ENCODE data around the gene ACSF3. TPM values are rescaled to one million over a fixed set of nuclear protein-coding genes. Genes with fewer than 3 reads are reported as not detected.

ACSF3 gene
- total RNA-seq, 1 experiment from 2014 or later = 30.8 TPM

DNA sequence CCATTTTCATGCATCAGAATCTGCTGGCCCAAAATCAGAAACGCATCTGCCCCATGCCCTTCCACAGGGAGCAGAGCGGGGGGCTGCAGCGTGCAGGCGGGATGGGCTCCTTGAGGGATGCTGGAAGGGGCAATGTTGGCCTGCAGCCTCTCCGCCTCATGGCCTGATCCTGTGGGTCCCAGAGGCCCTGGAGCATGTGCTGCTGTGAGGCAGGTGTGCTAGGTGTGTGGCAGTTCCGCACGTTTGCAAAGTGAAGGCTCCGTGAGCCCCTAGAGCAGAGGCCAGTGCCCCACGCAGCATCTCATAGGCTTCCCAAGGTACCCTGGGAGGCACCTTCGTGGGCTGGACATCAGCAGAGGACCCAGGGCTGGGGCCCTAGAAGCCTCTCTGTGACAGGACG, 41.5 kb downstream of the ACSF3 start:
- H3K4me1 ChIP-seq (ENCODE audit: control insufficient read depth, insufficient read depth, low read length) = no peaks in the 10 kb centered on the region
- CTCF ChIA-PET = no interaction called here
- TF ChIP-seq TCF7L2 (IDR thresholded peaks at IDR 0.05; ENCODE audit: low read depth, low read length) (no peak), SIN3A (IDR thresholded peaks at IDR 0.05; ENCODE audit: borderline replicate concordance, insufficient read depth, low read depth, low read length) (no peak), POLR2AphosphoS5 (IDR thresholded peaks at IDR 0.05; ENCODE audit: low read depth, low read length) (no peak)
- TF ChIP-seq, protein P1, sequence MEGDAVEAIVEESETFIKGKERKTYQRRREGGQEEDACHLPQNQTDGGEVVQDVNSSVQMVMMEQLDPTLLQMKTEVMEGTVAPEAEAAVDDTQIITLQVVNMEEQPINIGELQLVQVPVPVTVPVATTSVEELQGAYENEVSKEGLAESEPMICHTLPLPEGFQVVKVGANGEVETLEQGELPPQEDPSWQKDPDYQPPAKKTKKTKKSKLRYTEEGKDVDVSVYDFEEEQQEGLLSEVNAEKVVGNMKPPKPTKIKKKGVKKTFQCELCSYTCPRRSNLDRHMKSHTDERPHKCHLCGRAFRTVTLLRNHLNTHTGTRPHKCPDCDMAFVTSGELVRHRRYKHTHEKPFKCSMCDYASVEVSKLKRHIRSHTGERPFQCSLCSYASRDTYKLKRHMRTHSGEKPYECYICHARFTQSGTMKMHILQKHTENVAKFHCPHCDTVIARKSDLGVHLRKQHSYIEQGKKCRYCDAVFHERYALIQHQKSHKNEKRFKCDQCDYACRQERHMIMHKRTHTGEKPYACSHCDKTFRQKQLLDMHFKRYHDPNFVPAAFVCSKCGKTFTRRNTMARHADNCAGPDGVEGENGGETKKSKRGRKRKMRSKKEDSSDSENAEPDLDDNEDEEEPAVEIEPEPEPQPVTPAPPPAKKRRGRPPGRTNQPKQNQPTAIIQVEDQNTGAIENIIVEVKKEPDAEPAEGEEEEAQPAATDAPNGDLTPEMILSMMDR (IDR thresholded peaks at IDR 0.05) = no peak
- TF ChIP-seq, protein P2, sequence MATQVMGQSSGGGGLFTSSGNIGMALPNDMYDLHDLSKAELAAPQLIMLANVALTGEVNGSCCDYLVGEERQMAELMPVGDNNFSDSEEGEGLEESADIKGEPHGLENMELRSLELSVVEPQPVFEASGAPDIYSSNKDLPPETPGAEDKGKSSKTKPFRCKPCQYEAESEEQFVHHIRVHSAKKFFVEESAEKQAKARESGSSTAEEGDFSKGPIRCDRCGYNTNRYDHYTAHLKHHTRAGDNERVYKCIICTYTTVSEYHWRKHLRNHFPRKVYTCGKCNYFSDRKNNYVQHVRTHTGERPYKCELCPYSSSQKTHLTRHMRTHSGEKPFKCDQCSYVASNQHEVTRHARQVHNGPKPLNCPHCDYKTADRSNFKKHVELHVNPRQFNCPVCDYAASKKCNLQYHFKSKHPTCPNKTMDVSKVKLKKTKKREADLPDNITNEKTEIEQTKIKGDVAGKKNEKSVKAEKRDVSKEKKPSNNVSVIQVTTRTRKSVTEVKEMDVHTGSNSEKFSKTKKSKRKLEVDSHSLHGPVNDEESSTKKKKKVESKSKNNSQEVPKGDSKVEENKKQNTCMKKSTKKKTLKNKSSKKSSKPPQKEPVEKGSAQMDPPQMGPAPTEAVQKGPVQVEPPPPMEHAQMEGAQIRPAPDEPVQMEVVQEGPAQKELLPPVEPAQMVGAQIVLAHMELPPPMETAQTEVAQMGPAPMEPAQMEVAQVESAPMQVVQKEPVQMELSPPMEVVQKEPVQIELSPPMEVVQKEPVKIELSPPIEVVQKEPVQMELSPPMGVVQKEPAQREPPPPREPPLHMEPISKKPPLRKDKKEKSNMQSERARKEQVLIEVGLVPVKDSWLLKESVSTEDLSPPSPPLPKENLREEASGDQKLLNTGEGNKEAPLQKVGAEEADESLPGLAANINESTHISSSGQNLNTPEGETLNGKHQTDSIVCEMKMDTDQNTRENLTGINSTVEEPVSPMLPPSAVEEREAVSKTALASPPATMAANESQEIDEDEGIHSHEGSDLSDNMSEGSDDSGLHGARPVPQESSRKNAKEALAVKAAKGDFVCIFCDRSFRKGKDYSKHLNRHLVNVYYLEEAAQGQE (IDR thresholded peaks at IDR 0.05; ENCODE audit: insufficient read depth in 1 of 2, low read depth in 2 of 2, low read length in 1 of 2) = no peak
- in situ Hi-C loops (cut with HindIII; ENCODE audit: low pct_unique_long_range_greater_than_20kb, low sequenced_read_pairs) (no loop called here), intact Hi-C loops (cut with micrococcal nuclease; ENCODE audit: unreplicated experiment) (no loop called here)
- TSS peak; percentile 57 for BruUV-seq (replicated peaks)
- ATAC-seq (no peak), DNase-seq (ENCODE audit: low read depth, low spot score) (no peak)
- H3K9me3 ChIP-seq (ENCODE audit: control insufficient read depth, insufficient read depth, low read depth, low read length) = no peaks in the 10 kb centered on the region
- H3K36me3 ChIP-seq (ENCODE audit: control insufficient read depth, insufficient read depth, low read length) = no peaks in the 10 kb centered on the region
- POLR2A ChIA-PET = no interaction called here
- H3K27ac ChIP-seq (ENCODE audit: low read length) = no peak overlapping the region
- no peak overlapping the region for H3K4me3 ChIP-seq (ENCODE audit: low read depth in 2 of 2, low read length in 2 of 2)
- H3K27me3 ChIP-seq (ENCODE audit: control insufficient read depth, insufficient read depth, low read length) = no peaks in the 10 kb centered on the region

DNA sequence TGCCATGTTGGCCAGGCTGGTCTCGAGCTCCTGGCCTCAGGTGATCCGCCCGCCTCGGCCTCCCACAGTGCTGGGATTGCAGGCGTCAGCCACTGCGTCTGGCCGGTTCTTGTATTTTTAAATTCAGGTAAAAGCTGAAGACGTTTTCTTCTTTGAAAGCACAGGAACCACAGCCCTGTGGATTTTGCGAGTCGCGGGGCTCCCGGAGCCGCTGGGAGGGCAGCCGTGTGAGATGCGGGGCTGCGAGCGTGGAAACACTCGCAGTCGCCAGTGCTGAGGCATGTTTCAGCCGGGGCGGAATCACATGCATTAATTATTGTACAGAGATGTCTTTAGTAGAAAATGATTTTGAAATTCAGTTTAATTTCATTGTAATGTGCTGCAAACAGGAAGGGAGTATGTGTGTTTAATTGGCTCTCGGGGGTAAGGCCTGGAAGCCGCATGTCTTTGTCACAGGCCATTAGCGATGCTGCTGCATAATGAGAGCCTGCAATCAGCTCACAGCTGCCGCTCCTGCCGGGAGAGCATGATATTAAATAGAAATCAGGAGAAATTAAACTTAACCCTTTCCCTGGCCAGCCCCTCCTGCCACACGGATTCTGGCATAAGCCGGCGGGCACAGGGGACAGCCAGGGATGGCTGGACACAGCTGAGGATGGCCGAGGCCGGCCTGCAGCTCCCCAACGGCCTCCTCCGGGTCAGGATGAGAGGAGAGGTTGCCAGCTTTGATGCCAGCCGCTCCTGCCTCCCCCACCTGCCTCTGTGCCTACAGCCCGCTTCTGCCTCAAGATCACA, 42.5 kb downstream of the ACSF3 start:
- no TSS peak for BruUV-seq (replicated peaks)
- no peak overlapping the region for H3K4me3 ChIP-seq (ENCODE audit: low read depth in 2 of 2, low read length in 2 of 2)
- no peaks in the 10 kb centered on the region for H3K36me3 ChIP-seq (ENCODE audit: control insufficient read depth, insufficient read depth, low read length)
- H3K4me1 ChIP-seq (ENCODE audit: control insufficient read depth, insufficient read depth, low read length) = no peaks in the 10 kb centered on the region
- CTCF ChIA-PET = no interaction called here
- POLR2A ChIA-PET = no interaction called here
- TF ChIP-seq POLR2AphosphoS5 (IDR thresholded peaks at IDR 0.05; ENCODE audit: low read depth, low read length) (no peak), TCF7L2 (IDR thresholded peaks at IDR 0.05; ENCODE audit: low read depth, low read length) (no peak), SIN3A (IDR thresholded peaks at IDR 0.05; ENCODE audit: borderline replicate concordance, insufficient read depth, low read depth, low read length) (no peak)
- TF ChIP-seq, protein P2 (IDR thresholded peaks at IDR 0.05; ENCODE audit: insufficient read depth in 1 of 2, low read depth in 2 of 2, low read length in 1 of 2) = no peak
- TF ChIP-seq, protein P1 (IDR thresholded peaks at IDR 0.05) = no peak
- H3K9me3 ChIP-seq (ENCODE audit: control insufficient read depth, insufficient read depth, low read depth, low read length) = no peaks in the 10 kb centered on the region
- no peak for DNase-seq (ENCODE audit: low read depth, low spot score)
- intact Hi-C loops (cut with micrococcal nuclease; ENCODE audit: unreplicated experiment) = no loop called here
- H3K27ac ChIP-seq (ENCODE audit: low read length) = no peak overlapping the region
- ATAC-seq = no peak
- no peaks in the 10 kb centered on the region for H3K27me3 ChIP-seq (ENCODE audit: control insufficient read depth, insufficient read depth, low read length)
- in situ Hi-C loops (cut with HindIII; ENCODE audit: low pct_unique_long_range_greater_than_20kb, low sequenced_read_pairs) = no loop called here

Data from Panc1 (cell line).